Activated naive CD4-positive, alpha-beta T cell treated with anti-CD3 and anti-CD28 coated beads for 36 hours (primary cell): ENCODE results near the gene PTPRN2. TPM values are rescaled to one million over a fixed set of nuclear protein-coding genes. Genes with fewer than 3 reads are reported as not detected.
"Not testable (repeated sequence)": the region's sequence is repeated elsewhere in the genome, so short reads cannot be mapped to it uniquely, and the experiment has no call there.

Experiments used
- CTCF ChIA-PET: fragments of 350-600 bp; sonication (Branson Sonifier 250); formaldehyde crosslinking; loops from one replicate; lab custom pipeline; 2021; ENCODE audit warnings: antibody characterized with exemption; lab: Charles Lee
- DNase-seq: peaks from one replicate; pipeline ENCODE4 v3.0.0-alpha.2; 2020
- H3K27ac Mint-ChIP-seq: one replicate; pipeline ENCODE4 v1.8.0; 2021; ENCODE audit warnings: mild to moderate bottlenecking, mixed read lengths
- H3K27me3 Mint-ChIP-seq: one replicate; pipeline ENCODE4 v1.8.0; 2021; ENCODE audit warnings: low read depth, mixed read lengths
- H3K36me3 Mint-ChIP-seq: one replicate; pipeline ENCODE4 v1.8.0; 2021; ENCODE audit warnings: low read depth, mixed read lengths
- H3K4me1 Mint-ChIP-seq: one replicate; pipeline ENCODE4 v1.8.0; 2021; ENCODE audit warnings: low read depth, mixed read lengths
- H3K4me3 Mint-ChIP-seq: one replicate; pipeline ENCODE4 v1.8.0; 2021; ENCODE audit warnings: mild to moderate bottlenecking, moderate library complexity, mixed read lengths
- H3K9me3 Mint-ChIP-seq: one replicate; pipeline ENCODE4 v1.8.0; 2021; ENCODE audit warnings: mixed read lengths
- intact Hi-C: fragments of 100-400 bp; cut with micrococcal nuclease; formaldehyde crosslinking; loops from one replicate; pipeline ENCODE4 v1.15.1; 2023
- total RNA-seq, 2 experiments: library from RNA; stranded (reverse); gene quantifications; one replicate each; pipeline ENCODE4 v1.2.3, GENCODE V29; 2021

Gene PTPRN2
- total RNA-seq, 2 experiments from 2014 or later, result 0.54 to 0.62 TPM

- Mint-ChIP-seq H3K9me3 (peaks cover 16% of the 10 kb centered on the region), H3K36me3 (no peaks in the 10 kb centered on the region), H3K27me3 (peaks cover 4% of the 10 kb centered on the region), H3K4me3 (no peak overlapping the region), H3K27ac (no peak overlapping the region), H3K4me1 (no peaks in the 10 kb centered on the region)
- DNase-seq, result no peak
- intact Hi-C loops, result no loop called here
- CTCF ChIA-PET, result no interaction called here
Observed at GRCh38 chr7:158381956-158382355, 205.7 kb downstream of the PTPRN2 start.

GRCh38 chr7:158378978-158379377, 208.6 kb downstream of the PTPRN2 start:
- Mint-ChIP-seq H3K36me3 (no peaks in the 10 kb centered on the region), H3K4me1 (no peaks in the 10 kb centered on the region), H3K27ac (no peak overlapping the region), H3K9me3 (peaks cover 19% of the 10 kb centered on the region), H3K27me3 (peaks cover 10% of the 10 kb centered on the region), H3K4me3 (no peak overlapping the region)
- intact Hi-C loops, result no loop called here
- no peak for DNase-seq
- CTCF ChIA-PET, result no interaction called here

- H3K9me3 Mint-ChIP-seq, result peaks cover 19% of the 10 kb centered on the region
- no peaks in the 10 kb centered on the region for H3K36me3 Mint-ChIP-seq
- H3K27me3 Mint-ChIP-seq, result peaks cover 12% of the 10 kb centered on the region
- CTCF ChIA-PET, result interaction anchor here (0.7 to 0.9 kb wide), 2 partner anchors 10 to 167 kb away, joined by 3 read pairs; no protein-coding TSS in a partner anchor
- no peak overlapping the region for H3K27ac Mint-ChIP-seq
- no peak overlapping the region for H3K4me3 Mint-ChIP-seq
- no peaks in the 10 kb centered on the region for H3K4me1 Mint-ChIP-seq
- intact Hi-C loops, result no loop called here
- DNase-seq, result no peak
Observed at GRCh38 chr7:158377800-158378623, 209.6 kb downstream of the PTPRN2 start.

GRCh38 chr7:158376839-158377186, 210.8 kb downstream of the PTPRN2 start:
- H3K4me3 Mint-ChIP-seq, H3K27ac Mint-ChIP-seq, H3K4me1 Mint-ChIP-seq, H3K36me3 Mint-ChIP-seq, CTCF ChIA-PET, H3K27me3 Mint-ChIP-seq, DNase-seq, intact Hi-C loops: not testable (repeated sequence)
- H3K9me3 Mint-ChIP-seq, result peaks cover 19% of the 10 kb centered on the region

GRCh38 chr7:158376146-158376838, 211.3 kb downstream of the PTPRN2 start:
- CTCF ChIA-PET, H3K27ac Mint-ChIP-seq, H3K27me3 Mint-ChIP-seq, H3K4me3 Mint-ChIP-seq, H3K4me1 Mint-ChIP-seq, intact Hi-C loops, H3K36me3 Mint-ChIP-seq: not testable (repeated sequence)
- H3K9me3 Mint-ChIP-seq, result peaks cover 18% of the 10 kb centered on the region
- DNase-seq, result peak; percentile 38

GRCh38 chr7:158375034-158375433, 212.6 kb downstream of the PTPRN2 start:
- Mint-ChIP-seq H3K27ac (no peak overlapping the region), H3K36me3 (no peaks in the 10 kb centered on the region), H3K4me1 (no peaks in the 10 kb centered on the region), H3K4me3 (no peak overlapping the region), H3K9me3 (peaks cover 8% of the 10 kb centered on the region), H3K27me3 (peaks cover 10% of the 10 kb centered on the region)
- CTCF ChIA-PET, result no interaction called here
- no peak for DNase-seq
- intact Hi-C loops, result no loop called here

- no peaks in the 10 kb centered on the region for H3K36me3 Mint-ChIP-seq
- CTCF ChIA-PET, result no interaction called here
- DNase-seq, result no peak
- H3K4me1 Mint-ChIP-seq, result no peaks in the 10 kb centered on the region
- intact Hi-C loops, result no loop called here
- no peak overlapping the region for H3K4me3 Mint-ChIP-seq
- no peak overlapping the region for H3K27ac Mint-ChIP-seq
- peaks cover 10% of the 10 kb centered on the region for H3K27me3 Mint-ChIP-seq
- H3K9me3 Mint-ChIP-seq, result peaks cover 5% of the 10 kb centered on the region
Observed at GRCh38 chr7:158374586-158374985, 213.0 kb downstream of the PTPRN2 start.

- CTCF ChIA-PET, result no interaction called here
- intact Hi-C loops, result no loop called here
- H3K36me3 Mint-ChIP-seq, result no peaks in the 10 kb centered on the region
- H3K4me1 Mint-ChIP-seq, result no peaks in the 10 kb centered on the region
- H3K4me3 Mint-ChIP-seq, result no peak overlapping the region
- H3K9me3 Mint-ChIP-seq, result peaks cover 3% of the 10 kb centered on the region
- no peak for DNase-seq
- no peak overlapping the region for H3K27ac Mint-ChIP-seq
- peaks cover 10% of the 10 kb centered on the region for H3K27me3 Mint-ChIP-seq
Observed at GRCh38 chr7:158374146-158374545, 213.5 kb downstream of the PTPRN2 start.

- Mint-ChIP-seq H3K4me3 (no peak overlapping the region), H3K36me3 (no peaks in the 10 kb centered on the region), H3K27me3 (peaks cover 10% of the 10 kb centered on the region), H3K27ac (no peak overlapping the region), H3K4me1 (no peaks in the 10 kb centered on the region), H3K9me3 (peaks cover 3% of the 10 kb centered on the region)
- no peak for DNase-seq
- intact Hi-C loops, result no loop called here
- CTCF ChIA-PET, result no interaction called here
Observed at GRCh38 chr7:158373476-158374133, 214.0 kb downstream of the PTPRN2 start.

GRCh38 chr7:158372400-158373342, 215.0 kb downstream of the PTPRN2 start:
- Mint-ChIP-seq H3K27me3 (peaks cover 10% of the 10 kb centered on the region), H3K4me1 (no peaks in the 10 kb centered on the region), H3K4me3 (no peak overlapping the region), H3K27ac (no peak overlapping the region), H3K9me3 (peaks cover 3% of the 10 kb centered on the region), H3K36me3 (no peaks in the 10 kb centered on the region)
- intact Hi-C loops, result no loop called here
- CTCF ChIA-PET, result no interaction called here
- no peak for DNase-seq

- H3K27me3 Mint-ChIP-seq, result peaks cover 13% of the 10 kb centered on the region
- no peaks in the 10 kb centered on the region for H3K36me3 Mint-ChIP-seq
- H3K4me3 Mint-ChIP-seq, result no peak overlapping the region
- no peaks in the 10 kb centered on the region for H3K4me1 Mint-ChIP-seq
- CTCF ChIA-PET, result no interaction called here
- peaks cover 3% of the 10 kb centered on the region for H3K9me3 Mint-ChIP-seq
- H3K27ac Mint-ChIP-seq, result no peak overlapping the region
- DNase-seq, result no peak
- intact Hi-C loops, result no loop called here
Observed at GRCh38 chr7:158371856-158372255, 215.8 kb downstream of the PTPRN2 start.

- Mint-ChIP-seq H3K4me1 (no peaks in the 10 kb centered on the region), H3K27me3 (peaks cover 13% of the 10 kb centered on the region), H3K9me3 (peaks cover 3% of the 10 kb centered on the region), H3K36me3 (no peaks in the 10 kb centered on the region), H3K4me3 (no peak overlapping the region), H3K27ac (no peak overlapping the region)
- CTCF ChIA-PET, result no interaction called here
- intact Hi-C loops, result no loop called here
- DNase-seq, result no peak
Observed at GRCh38 chr7:158369866-158370265, 217.8 kb downstream of the PTPRN2 start.
